ENCODE data around the gene LCN15. TPM values are rescaled to one million over a fixed set of nuclear protein-coding genes. Genes with fewer than 3 reads are reported as not detected.

The LCN15 gene
- total and polyA plus RNA-seq, 10 of the 15 experiments (the other 5 are each of a cell fraction or from before 2014, with no cell fraction given): 0.37 to 0.50 TPM; not detected in 8

GRCh38 chr9:136748201-136748600 is 16.1 kb downstream of the LCN15 start, which contains the start of gene LCN6:
Gene LCN6 (minus strand): TSS chr9:136748525. CDS start chr9:136748483, 42 bp downstream.
- H3K27me3 ChIP-seq (replicated peaks in 1 of 2; ENCODE audit: control insufficient read depth in 2 of 2, insufficient read depth in 2 of 2, low read length in 1 of 2): no peaks in the 10 kb centered on the region; a peak in 1 of 4 replicates

More at GRCh38 chr9:136748201-136748600, 16.1 kb downstream of the LCN15 start, which contains the start of gene LCN6:
- FAIRE-seq (no peak), ATAC-seq (no peak), DNase-seq (ENCODE audit: low read depth, low spot score) (no peak)
- ChIA-PET RAD21 (ENCODE audit: unreplicated experiment) (no interaction called here), SMC1A (ENCODE audit: uncharacterized antibody, unreplicated experiment) (no interaction called here), POLR2A (no interaction called here), CTCF (no interaction called here)
- Histone ChIP-seq H3K9me3 (replicated peaks; ENCODE audit: control insufficient read depth, insufficient read depth, low read length) (peaks cover 18% of the 10 kb centered on the region), H3K4me2 (ENCODE audit: control insufficient read depth, insufficient read depth) (no peak within 1 kb of the TSS), H3K4me3 (no peak within 1 kb of the TSS), H3K4me1 (ENCODE audit: control insufficient read depth, insufficient read depth, low read length) (no peaks in the 10 kb centered on the region), H3K79me2 (ENCODE audit: control insufficient read depth, insufficient read depth, low read length) (no peaks in the 10 kb centered on the region), H3K9ac (ENCODE audit: control insufficient read depth, insufficient read depth, low read length) (no peak within 1 kb of the TSS), H3K36me3 (ENCODE audit: control insufficient read depth in 2 of 2, insufficient read depth in 2 of 2, low read length in 1 of 2) (no peaks in the 10 kb centered on the region), H2AFZ (ENCODE audit: control insufficient read depth, low read depth, low read length) (no peak within 1 kb of the TSS), H3K27ac (ENCODE audit: control insufficient read depth, insufficient read depth) (no peak within 1 kb of the TSS), H4K20me1 (ENCODE audit: control insufficient read depth, insufficient read depth) (no peaks in the 10 kb centered on the region)
- intact Hi-C loops (cut with micrococcal nuclease; ENCODE audit: unreplicated experiment): no loop called here
- no peak for TF ChIP-seq NR2C1 (IDR thresholded peaks at IDR 0.05)
- no peak for TF ChIP-seq TCF12 (IDR thresholded peaks at IDR 0.05; ENCODE audit: low read depth, low read length)
- TF ChIP-seq JUND (IDR thresholded peaks at IDR 0.05; ENCODE audit: low read depth, low read length): no peak
- TF ChIP-seq, protein P1, sequence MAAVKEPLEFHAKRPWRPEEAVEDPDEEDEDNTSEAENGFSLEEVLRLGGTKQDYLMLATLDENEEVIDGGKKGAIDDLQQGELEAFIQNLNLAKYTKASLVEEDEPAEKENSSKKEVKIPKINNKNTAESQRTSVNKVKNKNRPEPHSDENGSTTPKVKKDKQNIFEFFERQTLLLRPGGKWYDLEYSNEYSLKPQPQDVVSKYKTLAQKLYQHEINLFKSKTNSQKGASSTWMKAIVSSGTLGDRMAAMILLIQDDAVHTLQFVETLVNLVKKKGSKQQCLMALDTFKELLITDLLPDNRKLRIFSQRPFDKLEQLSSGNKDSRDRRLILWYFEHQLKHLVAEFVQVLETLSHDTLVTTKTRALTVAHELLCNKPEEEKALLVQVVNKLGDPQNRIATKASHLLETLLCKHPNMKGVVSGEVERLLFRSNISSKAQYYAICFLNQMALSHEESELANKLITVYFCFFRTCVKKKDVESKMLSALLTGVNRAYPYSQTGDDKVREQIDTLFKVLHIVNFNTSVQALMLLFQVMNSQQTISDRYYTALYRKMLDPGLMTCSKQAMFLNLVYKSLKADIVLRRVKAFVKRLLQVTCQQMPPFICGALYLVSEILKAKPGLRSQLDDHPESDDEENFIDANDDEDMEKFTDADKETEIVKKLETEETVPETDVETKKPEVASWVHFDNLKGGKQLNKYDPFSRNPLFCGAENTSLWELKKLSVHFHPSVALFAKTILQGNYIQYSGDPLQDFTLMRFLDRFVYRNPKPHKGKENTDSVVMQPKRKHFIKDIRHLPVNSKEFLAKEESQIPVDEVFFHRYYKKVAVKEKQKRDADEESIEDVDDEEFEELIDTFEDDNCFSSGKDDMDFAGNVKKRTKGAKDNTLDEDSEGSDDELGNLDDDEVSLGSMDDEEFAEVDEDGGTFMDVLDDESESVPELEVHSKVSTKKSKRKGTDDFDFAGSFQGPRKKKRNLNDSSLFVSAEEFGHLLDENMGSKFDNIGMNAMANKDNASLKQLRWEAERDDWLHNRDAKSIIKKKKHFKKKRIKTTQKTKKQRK (IDR thresholded peaks at IDR 0.05; ENCODE audit: low read depth, low read length): no peak
- TF ChIP-seq SMARCA5 (IDR thresholded peaks at IDR 0.05): no peak
- no peak for TF ChIP-seq NRF1 (conservative IDR thresholded peaks at IDR 0.05; ENCODE audit: low read depth, low read length)
- no peak for TF ChIP-seq CBX3 (IDR thresholded peaks at IDR 0.05; ENCODE audit: borderline replicate concordance, low read depth)
- TF ChIP-seq RAD51 (IDR thresholded peaks at IDR 0.05): no peak
- no peak for TF ChIP-seq EZH2 (IDR thresholded peaks at IDR 0.05; ENCODE audit: borderline replicate concordance, control insufficient read depth, low read depth, low read length)
- TF ChIP-seq POLR2A (IDR thresholded peaks at IDR 0.05; ENCODE audit: low read depth, low read length): no peak
- TF ChIP-seq POLR2AphosphoS2 (IDR thresholded peaks at IDR 0.05; ENCODE audit: low read depth, low read length): no peak
- TF ChIP-seq, protein P2, sequence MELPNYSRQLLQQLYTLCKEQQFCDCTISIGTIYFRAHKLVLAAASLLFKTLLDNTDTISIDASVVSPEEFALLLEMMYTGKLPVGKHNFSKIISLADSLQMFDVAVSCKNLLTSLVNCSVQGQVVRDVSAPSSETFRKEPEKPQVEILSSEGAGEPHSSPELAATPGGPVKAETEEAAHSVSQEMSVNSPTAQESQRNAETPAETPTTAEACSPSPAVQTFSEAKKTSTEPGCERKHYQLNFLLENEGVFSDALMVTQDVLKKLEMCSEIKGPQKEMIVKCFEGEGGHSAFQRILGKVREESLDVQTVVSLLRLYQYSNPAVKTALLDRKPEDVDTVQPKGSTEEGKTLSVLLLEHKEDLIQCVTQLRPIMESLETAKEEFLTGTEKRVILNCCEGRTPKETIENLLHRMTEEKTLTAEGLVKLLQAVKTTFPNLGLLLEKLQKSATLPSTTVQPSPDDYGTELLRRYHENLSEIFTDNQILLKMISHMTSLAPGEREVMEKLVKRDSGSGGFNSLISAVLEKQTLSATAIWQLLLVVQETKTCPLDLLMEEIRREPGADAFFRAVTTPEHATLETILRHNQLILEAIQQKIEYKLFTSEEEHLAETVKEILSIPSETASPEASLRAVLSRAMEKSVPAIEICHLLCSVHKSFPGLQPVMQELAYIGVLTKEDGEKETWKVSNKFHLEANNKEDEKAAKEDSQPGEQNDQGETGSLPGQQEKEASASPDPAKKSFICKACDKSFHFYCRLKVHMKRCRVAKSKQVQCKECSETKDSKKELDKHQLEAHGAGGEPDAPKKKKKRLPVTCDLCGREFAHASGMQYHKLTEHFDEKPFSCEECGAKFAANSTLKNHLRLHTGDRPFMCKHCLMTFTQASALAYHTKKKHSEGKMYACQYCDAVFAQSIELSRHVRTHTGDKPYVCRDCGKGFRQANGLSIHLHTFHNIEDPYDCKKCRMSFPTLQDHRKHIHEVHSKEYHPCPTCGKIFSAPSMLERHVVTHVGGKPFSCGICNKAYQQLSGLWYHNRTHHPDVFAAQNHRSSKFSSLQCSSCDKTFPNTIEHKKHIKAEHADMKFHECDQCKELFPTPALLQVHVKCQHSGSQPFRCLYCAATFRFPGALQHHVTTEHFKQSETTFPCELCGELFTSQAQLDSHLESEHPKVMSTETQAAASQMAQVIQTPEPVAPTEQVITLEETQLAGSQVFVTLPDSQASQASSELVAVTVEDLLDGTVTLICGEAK (IDR thresholded peaks at IDR 0.05; ENCODE audit: borderline replicate concordance): no peak
- 24% methylated on average over 8 of the region's 8 CpGs for WGBS (ENCODE audit: insufficient coverage, insufficient replicate concordance, low lambda C conversion rate, missing lambda C conversion rate)
- no TSS peak for BruUV-seq (replicated peaks)
- in situ Hi-C loops (cut with MboI): no loop called here
